ENCODE results near the gene KAT5. TPM values are rescaled to one million over a fixed set of nuclear protein-coding genes. Genes with fewer than 3 reads are reported as not detected.

Gene KAT5
- total and polyA plus RNA-seq, 2 experiments from 2014 or later: 33.3 to 34.8 TPM

GRCh38 chr11:65712633-65713076, 603 bp downstream of the KAT5 start:
- Histone ChIP-seq H3K79me2 (replicated peaks; ENCODE audit: insufficient read depth) (peaks cover 5% of the 10 kb centered on the region; the same call in 1 of the 2 replicates), H3K4me3 (peak overlapping the region; percentile 90), H3K4me2 (peak overlapping the region; percentile 89), H3K9me2 (ENCODE audit: insufficient read depth) (no peaks in the 10 kb centered on the region), H2AFZ (no peak overlapping the region), H3K27ac (ENCODE audit: low read depth) (no peak overlapping the region), H3F3A (replicated peaks; ENCODE audit: low read depth) (0 out of 2 replicates have a peak, but pooled peaks cover 2% of the 10 kb centered on the region), H3K4me1 (ENCODE audit: insufficient read depth) (no peaks in the 10 kb centered on the region), H4K20me1 (replicated peaks; ENCODE audit: insufficient read depth) (no peaks in the 10 kb centered on the region), H3K27me3 (ENCODE audit: insufficient read depth) (no peaks in the 10 kb centered on the region), H3K36me3 (ENCODE audit: insufficient read depth) (peaks cover 22% of the 10 kb centered on the region; the same call in 1 of the 2 replicates)
- H3K4me3 Mint-ChIP-seq: peak overlapping the region; percentile 90
- no peak for TF ChIP-seq CREB1 (CRISPR knock-in tag; IDR thresholded peaks at IDR 0.05; ENCODE audit: low read depth)
- TF ChIP-seq, protein P1, sequence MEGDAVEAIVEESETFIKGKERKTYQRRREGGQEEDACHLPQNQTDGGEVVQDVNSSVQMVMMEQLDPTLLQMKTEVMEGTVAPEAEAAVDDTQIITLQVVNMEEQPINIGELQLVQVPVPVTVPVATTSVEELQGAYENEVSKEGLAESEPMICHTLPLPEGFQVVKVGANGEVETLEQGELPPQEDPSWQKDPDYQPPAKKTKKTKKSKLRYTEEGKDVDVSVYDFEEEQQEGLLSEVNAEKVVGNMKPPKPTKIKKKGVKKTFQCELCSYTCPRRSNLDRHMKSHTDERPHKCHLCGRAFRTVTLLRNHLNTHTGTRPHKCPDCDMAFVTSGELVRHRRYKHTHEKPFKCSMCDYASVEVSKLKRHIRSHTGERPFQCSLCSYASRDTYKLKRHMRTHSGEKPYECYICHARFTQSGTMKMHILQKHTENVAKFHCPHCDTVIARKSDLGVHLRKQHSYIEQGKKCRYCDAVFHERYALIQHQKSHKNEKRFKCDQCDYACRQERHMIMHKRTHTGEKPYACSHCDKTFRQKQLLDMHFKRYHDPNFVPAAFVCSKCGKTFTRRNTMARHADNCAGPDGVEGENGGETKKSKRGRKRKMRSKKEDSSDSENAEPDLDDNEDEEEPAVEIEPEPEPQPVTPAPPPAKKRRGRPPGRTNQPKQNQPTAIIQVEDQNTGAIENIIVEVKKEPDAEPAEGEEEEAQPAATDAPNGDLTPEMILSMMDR (conservative IDR thresholded peaks at IDR 0.05; ENCODE audit: low read depth in 2 of 2): no peak
- TF ChIP-seq ZNF331 (CRISPR knock-in tag; IDR thresholded peaks at IDR 0.05; ENCODE audit: low read depth): no peak
- TF ChIP-seq, protein P2, sequence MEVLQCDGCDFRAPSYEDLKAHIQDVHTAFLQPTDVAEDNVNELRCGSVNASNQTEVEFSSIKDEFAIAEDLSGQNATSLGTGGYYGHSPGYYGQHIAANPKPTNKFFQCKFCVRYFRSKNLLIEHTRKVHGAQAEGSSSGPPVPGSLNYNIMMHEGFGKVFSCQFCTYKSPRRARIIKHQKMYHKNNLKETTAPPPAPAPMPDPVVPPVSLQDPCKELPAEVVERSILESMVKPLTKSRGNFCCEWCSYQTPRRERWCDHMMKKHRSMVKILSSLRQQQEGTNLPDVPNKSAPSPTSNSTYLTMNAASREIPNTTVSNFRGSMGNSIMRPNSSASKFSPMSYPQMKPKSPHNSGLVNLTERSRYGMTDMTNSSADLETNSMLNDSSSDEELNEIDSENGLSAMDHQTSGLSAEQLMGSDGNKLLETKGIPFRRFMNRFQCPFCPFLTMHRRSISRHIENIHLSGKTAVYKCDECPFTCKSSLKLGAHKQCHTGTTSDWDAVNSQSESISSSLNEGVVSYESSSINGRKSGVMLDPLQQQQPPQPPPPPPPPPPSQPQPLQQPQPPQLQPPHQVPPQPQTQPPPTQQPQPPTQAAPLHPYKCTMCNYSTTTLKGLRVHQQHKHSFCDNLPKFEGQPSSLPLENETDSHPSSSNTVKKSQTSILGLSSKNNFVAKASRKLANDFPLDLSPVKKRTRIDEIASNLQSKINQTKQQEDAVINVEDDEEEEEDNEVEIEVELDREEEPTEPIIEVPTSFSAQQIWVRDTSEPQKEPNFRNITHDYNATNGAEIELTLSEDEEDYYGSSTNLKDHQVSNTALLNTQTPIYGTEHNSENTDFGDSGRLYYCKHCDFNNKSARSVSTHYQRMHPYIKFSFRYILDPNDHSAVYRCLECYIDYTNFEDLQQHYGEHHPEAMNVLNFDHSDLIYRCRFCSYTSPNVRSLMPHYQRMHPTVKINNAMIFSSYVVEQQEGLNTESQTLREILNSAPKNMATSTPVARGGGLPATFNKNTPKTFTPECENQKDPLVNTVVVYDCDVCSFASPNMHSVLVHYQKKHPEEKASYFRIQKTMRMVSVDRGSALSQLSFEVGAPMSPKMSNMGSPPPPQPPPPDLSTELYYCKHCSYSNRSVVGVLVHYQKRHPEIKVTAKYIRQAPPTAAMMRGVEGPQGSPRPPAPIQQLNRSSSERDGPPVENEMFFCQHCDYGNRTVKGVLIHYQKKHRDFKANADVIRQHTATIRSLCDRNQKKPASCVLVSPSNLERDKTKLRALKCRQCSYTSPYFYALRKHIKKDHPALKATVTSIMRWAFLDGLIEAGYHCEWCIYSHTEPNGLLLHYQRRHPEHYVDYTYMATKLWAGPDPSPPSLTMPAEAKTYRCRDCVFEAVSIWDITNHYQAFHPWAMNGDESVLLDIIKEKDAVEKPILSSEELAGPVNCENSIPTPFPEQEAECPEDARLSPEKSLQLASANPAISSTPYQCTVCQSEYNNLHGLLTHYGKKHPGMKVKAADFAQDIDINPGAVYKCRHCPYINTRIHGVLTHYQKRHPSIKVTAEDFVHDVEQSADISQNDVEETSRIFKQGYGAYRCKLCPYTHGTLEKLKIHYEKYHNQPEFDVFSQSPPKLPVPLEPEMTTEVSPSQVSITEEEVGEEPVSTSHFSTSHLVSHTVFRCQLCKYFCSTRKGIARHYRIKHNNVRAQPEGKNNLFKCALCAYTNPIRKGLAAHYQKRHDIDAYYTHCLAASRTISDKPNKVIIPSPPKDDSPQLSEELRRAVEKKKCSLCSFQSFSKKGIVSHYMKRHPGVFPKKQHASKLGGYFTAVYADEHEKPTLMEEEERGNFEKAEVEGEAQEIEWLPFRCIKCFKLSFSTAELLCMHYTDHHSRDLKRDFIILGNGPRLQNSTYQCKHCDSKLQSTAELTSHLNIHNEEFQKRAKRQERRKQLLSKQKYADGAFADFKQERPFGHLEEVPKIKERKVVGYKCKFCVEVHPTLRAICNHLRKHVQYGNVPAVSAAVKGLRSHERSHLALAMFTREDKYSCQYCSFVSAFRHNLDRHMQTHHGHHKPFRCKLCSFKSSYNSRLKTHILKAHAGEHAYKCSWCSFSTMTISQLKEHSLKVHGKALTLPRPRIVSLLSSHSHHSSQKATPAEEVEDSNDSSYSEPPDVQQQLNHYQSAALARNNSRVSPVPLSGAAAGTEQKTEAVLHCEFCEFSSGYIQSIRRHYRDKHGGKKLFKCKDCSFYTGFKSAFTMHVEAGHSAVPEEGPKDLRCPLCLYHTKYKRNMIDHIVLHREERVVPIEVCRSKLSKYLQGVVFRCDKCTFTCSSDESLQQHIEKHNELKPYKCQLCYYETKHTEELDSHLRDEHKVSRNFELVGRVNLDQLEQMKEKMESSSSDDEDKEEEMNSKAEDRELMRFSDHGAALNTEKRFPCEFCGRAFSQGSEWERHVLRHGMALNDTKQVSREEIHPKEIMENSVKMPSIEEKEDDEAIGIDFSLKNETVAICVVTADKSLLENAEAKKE (CRISPR knock-in tag; IDR thresholded peaks at IDR 0.05): no peak
- no peak for TF ChIP-seq POLR2AphosphoS5 (IDR thresholded peaks at IDR 0.05; ENCODE audit: low read depth)
- TF ChIP-seq JUNB (IDR thresholded peaks at IDR 0.05; ENCODE audit: unreplicated experiment): no peak
- no peak for TF ChIP-seq STAT1 (IDR thresholded peaks at IDR 0.05; ENCODE audit: unreplicated experiment)
- TF ChIP-seq NANOG (IDR thresholded peaks at IDR 0.05; ENCODE audit: borderline replicate concordance): no peak
- no peak for TF ChIP-seq EZH2phosphoT487 (IDR thresholded peaks at IDR 0.05; ENCODE audit: unreplicated experiment)
- no peak for TF ChIP-seq ZNF114 (CRISPR knock-in tag; IDR thresholded peaks at IDR 0.05)
- TF ChIP-seq EZH2 (IDR thresholded peaks at IDR 0.05; ENCODE audit: low read depth, unreplicated experiment): no peak
- TF ChIP-seq ETS1 (IDR thresholded peaks at IDR 0.05): no peak
- TF ChIP-seq, protein P3, sequence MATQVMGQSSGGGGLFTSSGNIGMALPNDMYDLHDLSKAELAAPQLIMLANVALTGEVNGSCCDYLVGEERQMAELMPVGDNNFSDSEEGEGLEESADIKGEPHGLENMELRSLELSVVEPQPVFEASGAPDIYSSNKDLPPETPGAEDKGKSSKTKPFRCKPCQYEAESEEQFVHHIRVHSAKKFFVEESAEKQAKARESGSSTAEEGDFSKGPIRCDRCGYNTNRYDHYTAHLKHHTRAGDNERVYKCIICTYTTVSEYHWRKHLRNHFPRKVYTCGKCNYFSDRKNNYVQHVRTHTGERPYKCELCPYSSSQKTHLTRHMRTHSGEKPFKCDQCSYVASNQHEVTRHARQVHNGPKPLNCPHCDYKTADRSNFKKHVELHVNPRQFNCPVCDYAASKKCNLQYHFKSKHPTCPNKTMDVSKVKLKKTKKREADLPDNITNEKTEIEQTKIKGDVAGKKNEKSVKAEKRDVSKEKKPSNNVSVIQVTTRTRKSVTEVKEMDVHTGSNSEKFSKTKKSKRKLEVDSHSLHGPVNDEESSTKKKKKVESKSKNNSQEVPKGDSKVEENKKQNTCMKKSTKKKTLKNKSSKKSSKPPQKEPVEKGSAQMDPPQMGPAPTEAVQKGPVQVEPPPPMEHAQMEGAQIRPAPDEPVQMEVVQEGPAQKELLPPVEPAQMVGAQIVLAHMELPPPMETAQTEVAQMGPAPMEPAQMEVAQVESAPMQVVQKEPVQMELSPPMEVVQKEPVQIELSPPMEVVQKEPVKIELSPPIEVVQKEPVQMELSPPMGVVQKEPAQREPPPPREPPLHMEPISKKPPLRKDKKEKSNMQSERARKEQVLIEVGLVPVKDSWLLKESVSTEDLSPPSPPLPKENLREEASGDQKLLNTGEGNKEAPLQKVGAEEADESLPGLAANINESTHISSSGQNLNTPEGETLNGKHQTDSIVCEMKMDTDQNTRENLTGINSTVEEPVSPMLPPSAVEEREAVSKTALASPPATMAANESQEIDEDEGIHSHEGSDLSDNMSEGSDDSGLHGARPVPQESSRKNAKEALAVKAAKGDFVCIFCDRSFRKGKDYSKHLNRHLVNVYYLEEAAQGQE (IDR thresholded peaks at IDR 0.05; ENCODE audit: unreplicated experiment): no peak
- ATAC-seq (no peak; the same call in 2 of the 3 replicates), DNase-seq (ENCODE audit: low spot score) (no peak)
- H3K36me3 Mint-ChIP-seq (ENCODE audit: low read depth): peaks cover 50% of the 10 kb centered on the region
- peaks cover 12% of the 10 kb centered on the region for H3K27me3 Mint-ChIP-seq (ENCODE audit: insufficient read depth, low read depth, poor library complexity)
- H3K4me1 Mint-ChIP-seq: peaks cover 9% of the 10 kb centered on the region; the same call in 2 of the 3 replicates
- no peaks in the 10 kb centered on the region; the same call in 2 of the 3 replicates for H3K9me3 Mint-ChIP-seq
- H3K27ac Mint-ChIP-seq: peak overlapping the region; percentile 99

Data from GM23338 (cell line).